Mesangial cell (primary cell): ENCODE measurements around the gene PCDHB16. TPM values are rescaled to one million over a fixed set of nuclear protein-coding genes. Genes with fewer than 3 reads are reported as not detected.

ENCODE experiments used
- total RNA-seq: library from RNA; depleted of rRNA; stranded (reverse); fragments of >200 nt; gene quantifications from 2 replicates; pipeline ENCODE4 v1.2.3, GENCODE V29; 2015

The PCDHB16 gene
- 0.16 and 0.63 TPM in 2 replicates for total RNA-seq

DNA sequence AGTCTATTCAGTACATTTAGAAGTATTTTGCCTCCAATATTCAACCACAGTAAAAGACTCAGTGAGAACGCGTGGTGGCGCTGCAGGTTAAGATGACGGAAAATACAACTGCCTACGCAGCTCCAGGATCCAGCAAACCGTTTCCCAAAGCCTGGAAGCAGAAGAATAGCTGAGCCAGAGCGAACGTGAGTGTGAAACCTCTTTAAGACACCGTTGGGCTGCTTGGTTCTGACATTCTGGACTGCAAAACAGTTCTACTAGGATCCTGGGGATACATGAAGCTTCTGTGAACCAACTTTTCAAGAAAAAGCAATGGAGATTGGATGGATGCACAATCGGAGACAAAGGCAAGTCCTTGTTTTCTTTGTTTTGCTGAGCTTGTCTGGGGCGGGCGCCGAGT, at the start of gene PCDHB16:
Gene PCDHB16 (plus strand): TSS at position 140 of the 400 bp plus-strand sequence. CDS start 173 bp downstream, at position 313.

DNA sequence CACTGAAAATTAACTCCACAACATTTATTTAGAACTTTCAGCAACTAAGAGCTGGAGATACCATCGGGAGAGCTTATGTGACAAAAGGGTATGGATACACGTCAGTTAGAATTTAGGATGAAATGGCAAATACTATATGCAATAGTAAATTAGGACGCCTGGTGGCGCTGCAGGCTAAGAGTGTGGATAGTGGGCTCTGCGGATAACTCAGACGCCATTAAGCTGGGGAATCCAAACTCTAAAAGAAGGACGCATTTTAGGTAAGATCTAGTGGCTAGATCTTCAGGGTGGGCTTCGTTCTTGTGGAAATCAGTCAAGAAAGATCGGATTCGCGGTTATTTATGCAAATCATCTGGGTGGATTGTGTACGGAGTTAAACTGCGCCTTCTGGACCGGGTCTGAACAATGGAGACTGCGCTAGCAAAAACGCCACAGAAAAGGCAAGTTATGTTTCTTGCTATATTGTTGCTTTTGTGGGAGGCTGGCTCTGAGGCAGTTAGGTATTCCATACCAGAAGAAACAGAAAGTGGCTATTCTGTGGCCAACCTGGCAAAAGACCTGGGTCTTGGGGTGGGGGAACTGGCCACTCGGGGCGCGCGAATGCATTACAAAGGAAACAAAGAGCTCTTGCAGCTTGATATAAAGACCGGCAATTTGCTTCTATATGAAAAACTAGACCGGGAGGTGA, 47.0 kb upstream of the PCDHB16 start, which contains the start of gene PCDHB5:
Gene PCDHB5 (plus strand): TSS at position 177 of the 688 bp plus-strand sequence. CDS start 229 bp downstream, at position 406.

DNA sequence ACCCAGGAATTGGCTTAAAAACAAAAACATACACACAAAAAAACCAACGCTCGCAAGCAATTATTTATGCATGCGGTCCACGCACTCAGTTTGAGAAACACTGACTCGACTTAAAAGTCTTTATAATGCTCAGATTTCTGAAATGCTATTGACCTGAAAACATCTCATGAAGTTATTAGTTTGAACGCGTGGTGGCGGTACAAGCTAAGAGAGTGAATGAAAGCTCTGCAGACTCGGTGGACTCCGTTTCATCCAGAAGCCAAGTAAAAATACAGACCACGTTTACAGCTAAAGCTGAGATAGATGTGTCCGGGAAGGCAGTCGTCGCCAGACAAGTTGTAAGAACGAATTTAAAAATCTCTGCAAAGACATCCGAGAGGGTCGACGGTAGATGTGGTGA, 32.4 kb upstream of the PCDHB16 start, which contains the start of gene PCDHB6:
Gene PCDHB6 (plus strand): TSS at position 246 of the 400 bp plus-strand sequence. CDS start 201 bp downstream, outside the sequence.

DNA sequence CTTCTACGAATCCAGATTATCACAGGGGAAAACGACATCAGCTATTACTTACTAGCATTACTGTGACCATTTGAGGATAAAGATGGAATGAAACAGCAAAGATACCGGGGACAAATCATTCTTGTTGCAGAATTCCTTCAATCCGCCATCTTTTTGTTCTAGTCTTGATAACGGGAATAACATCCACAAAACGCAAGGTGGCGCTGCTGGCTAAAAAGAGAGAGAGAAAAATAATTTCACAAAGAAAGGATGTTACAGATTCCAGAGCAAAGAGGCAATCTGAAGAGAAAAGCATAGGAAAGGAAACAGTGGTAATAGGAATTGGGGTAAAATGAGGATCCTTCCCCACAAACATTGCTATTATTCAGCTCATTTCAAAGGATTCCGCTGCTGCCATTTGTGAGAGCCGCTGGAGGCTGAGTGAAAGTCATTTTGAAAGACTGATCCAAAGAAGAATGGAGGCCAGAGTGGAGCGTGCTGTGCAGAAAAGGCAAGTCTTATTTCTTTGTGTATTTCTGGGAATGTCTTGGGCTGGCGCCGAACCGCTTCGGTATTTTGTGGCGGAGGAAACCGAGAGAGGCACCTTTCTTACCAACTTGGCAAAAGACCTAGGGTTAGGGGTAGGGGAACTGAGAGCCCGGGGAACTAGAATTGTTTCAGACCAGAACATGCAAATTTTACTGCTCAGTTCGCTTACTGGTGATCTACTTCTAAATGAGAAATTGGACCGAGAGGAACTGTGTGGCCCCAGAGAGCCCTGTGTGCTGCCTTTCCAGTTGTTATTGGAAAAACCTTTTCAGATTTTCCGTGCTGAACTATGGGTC, 9.6 kb upstream of the PCDHB16 start, which contains the start of gene PCDHB7:
Gene PCDHB7 (plus strand): TSS at position 264 of the 824 bp plus-strand sequence. CDS start 192 bp downstream, at position 456.

DNA sequence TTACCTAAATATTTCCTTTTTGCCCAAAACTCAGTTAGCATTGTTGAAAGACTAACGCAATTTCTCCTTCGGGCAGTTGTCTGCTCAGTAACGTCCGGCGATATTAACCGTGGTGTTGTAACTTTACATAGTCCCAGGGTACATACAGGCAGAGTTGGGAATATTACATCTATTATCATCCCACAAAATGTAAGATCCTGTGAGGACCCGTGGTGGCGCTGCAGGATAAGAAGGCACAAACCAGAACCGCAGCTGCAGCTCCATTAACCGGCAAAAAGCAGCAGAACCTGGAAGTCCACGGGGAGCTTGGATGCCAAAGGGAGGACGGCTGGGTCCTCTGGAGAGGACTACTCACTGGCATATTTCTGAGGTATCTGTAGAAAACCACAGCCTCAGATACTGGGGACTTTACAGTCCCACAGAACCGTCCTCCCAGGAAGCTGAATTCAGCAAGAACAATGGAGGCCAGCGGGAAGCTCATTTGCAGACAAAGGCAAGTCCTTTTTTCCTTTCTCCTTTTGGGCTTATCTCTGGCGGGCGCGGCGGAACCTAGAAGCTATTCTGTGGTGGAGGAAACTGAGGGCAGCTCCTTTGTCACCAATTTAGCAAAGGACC, 4.5 kb upstream of the PCDHB16 start, which contains the start of gene PCDHB8:
Gene PCDHB8 (plus strand): TSS at position 214 of the 615 bp plus-strand sequence. CDS start 245 bp downstream, at position 459.

DNA sequence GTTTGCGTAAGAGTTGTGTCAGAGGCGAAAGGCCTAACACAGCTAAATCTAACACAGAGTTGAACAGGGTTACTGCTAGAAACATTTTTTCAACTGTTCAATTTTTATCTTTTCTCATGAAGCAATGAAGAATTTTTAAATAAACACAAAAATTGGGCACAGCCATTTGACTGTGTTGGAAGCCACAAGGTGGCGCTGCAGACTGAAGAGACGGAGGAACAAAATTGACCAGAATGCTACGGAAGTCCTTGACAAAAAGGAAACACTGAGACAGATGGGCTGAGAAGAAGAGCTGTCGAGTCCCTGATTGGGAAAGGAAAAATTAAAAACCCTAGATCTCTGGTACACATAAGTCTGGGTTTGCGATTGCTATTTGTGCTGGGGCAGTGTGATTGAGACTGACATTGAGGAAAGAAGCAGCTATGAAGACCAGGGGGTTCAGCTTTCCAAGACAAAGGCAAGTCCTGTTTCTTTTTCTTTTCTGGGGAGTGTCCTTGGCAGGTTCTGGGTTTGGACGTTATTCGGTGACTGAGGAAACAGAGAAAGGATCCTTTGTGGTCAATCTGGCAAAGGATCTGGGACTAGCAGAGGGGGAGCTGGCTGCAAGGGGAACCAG, 4.8 kb downstream of the PCDHB16 start, which contains the start of gene PCDHB9:
Gene PCDHB9 (plus strand): TSS at position 265 of the 616 bp plus-strand sequence. CDS start 158 bp downstream, at position 423.

DNA sequence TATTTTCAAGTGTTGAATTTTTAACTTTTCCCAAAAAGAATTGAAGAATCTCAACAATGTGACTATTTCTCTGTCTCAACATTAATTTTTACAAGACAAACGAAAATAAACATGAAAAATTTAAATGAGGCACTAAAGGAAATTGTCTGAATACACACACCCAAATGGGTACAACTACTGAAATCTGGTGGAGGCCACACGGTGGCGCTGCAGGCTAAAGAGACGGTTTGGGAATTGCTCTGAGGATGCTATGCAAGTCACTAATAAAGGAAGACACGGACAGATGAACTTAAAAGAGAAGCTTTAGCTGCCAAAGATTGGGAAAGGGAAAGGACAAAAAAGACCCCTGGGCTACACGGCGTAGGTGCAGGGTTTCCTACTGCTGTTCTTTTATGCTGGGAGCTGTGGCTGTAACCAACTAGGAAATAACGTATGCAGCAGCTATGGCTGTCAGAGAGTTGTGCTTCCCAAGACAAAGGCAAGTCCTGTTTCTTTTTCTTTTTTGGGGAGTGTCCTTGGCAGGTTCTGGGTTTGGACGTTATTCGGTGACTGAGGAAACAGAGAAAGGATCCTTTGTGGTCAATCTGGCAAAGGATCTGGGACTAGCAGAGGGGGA, 10.0 kb downstream of the PCDHB16 start, which contains the start of gene PCDHB10:
Gene PCDHB10 (plus strand): TSS at position 244 of the 616 bp plus-strand sequence. CDS start 200 bp downstream, at position 444.

DNA sequence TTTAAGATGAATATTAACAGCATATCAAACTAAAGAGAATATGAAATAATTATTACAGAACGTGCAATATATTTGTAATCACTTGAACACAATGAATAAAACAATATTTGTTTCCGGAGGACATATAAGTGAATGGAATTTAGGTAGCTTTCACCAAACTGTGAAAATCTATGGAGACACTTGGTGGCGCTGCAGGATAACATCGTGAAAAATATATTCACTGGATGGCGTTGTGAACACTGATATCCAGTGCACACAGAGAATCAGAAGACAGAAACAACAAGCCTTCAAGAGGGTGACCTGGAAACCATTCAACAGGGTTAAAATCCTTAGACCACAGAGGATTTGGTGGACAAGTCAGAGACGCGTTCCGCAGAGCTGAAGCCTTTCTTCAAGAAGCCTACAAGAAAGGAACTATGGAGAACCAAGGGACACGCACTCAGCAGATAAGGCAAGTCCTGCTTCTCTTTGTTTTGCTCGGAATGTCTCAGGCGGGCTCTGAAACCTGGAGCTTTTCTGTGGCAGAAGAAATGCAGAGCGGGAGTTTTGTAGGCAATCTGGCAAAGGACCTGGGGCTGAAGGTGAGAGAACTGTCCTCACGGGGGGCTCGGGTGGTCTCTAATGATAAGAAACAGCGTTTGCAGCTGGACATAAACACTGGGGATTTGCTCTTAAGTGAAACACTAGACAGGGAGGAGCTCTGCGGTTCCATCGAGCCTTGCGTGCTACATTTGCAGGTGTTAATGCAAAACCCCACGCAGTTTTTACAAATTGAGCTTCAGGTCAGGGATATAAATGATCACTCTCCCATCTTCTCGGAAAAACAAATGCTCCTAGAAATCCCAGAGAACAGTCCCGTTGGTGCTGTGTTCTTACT, 17.4 kb downstream of the PCDHB16 start, which contains the start of gene PCDHB11:
Gene PCDHB11 (plus strand): TSS at position 269 of the 877 bp plus-strand sequence. CDS start 148 bp downstream, at position 417.

DNA sequence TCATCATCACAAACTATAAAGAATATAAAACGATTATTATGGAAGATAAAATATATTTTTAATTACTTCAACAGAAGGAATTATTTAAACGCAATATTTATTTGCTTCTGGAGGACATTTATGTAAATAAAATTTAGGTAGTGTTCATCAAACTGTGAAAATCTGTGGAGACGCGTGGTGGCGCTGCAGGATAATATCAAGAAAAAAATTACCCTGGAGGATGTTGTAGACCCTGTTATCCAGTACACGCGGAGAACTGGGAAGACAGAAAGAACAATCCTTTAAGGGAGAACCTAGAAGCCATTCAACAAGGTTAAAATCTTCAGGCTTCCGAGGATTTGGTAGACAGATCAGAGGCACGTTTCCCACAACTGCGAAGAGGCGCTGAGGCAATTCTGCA, 26.3 kb downstream of the PCDHB16 start, which contains the start of gene PCDHB12:
Gene PCDHB12 (plus strand): TSS at position 242 of the 400 bp plus-strand sequence. CDS start 189 bp downstream, outside the sequence.

DNA sequence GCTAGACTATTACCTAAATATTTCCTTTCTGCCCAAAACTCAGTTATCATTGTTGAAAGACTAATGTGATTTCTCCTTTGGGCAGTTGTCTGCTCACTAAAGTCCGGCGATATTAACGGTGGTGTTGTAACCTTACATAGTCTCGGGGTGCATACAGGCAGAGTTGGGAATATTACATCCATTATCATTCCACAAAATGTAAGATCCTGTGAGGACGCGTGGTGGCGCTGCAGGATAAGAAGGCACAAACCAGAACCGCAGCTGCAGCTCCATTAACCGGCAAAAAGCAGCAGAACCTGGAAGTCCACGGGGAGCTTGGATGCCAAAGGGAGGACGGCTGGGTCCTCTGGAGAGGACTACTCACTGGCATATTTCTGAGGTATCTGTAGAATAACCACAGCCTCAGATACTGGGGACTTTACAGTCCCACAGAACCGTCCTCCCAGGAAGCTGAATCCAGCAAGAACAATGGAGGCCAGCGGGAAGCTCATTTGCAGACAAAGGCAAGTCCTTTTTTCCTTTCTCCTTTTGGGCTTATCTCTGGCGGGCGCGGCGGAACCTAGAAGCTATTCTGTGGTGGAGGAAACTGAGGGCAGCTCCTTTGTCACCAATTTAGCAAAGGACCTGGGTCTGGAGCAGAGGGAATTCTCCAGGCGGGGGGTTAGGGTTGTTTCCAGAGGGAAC, 31.6 kb downstream of the PCDHB16 start, which contains the start of gene PCDHB13:
Gene PCDHB13 (plus strand): TSS at position 264 of the 684 bp plus-strand sequence. CDS start 205 bp downstream, at position 469.

DNA sequence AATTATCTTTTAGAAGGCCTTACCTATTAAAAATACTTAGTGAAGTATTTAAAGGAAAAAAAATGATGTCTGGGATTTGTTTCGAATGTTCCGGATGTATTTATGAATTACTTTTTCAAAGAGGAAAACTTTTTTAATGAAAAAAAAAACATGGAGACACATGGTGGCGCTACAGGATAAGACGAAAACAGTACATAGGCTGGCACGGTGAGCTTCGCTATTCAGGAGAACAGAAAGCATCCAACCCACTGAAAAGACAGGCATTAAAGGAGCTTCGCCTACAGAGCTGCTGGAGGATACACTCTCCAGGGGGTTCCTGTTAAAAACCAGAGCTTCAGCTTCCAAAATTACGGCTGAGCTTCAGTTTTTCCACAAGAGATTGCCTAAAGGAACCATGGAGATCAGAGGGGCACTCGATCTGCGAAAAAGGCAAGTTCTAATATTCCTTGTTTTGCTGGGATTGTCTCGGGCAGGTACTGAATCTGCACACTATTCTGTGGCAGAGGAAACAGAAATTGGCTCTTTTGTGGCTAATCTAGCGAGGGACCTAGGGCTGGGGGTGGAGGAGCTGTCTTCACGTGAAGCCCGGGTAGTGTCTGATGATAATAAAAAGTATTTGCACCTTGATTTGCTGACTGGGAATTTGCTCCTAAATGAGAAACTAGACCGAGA, 41.1 kb downstream of the PCDHB16 start, which contains the start of gene PCDHB14:
Gene PCDHB14 (plus strand): TSS at position 232 of the 672 bp plus-strand sequence. CDS start 163 bp downstream, at position 395.

Other genes starting within 250 kb of the PCDHB16 start
- gene PCDHAC2, start 215.9 kb upstream of the PCDHB16 start, total RNA-seq: 0.25 and 0.65 TPM in 2 replicates
- gene PCDHB1, start 131.0 kb upstream of the PCDHB16 start, total RNA-seq: not detected in 2 replicates
- 0.49 and 0.76 TPM in 2 replicates for gene PCDHB2, start 87.8 kb upstream of the PCDHB16 start, total RNA-seq
- 0.16 and 0.38 TPM in 2 replicates for gene PCDHB3, start 81.9 kb upstream of the PCDHB16 start, total RNA-seq
- 0.13 and 0.49 TPM in 2 replicates for gene PCDHB4, start 60.6 kb upstream of the PCDHB16 start, total RNA-seq
- 0.33 and 1.5 TPM in 2 replicates for gene PCDHB5, start 47.2 kb upstream of the PCDHB16 start, total RNA-seq
- gene PCDHB6, start 32.3 kb upstream of the PCDHB16 start, total RNA-seq: under 0.01 TPM in 1 of 2 replicates, not detected in the other
- gene PCDHB7, start 9.7 kb upstream of the PCDHB16 start, total RNA-seq: 0.16 and 0.63 TPM in 2 replicates
- 0.25 TPM in 1 of 2 replicates, not detected in the other for gene PCDHB8, start 4.6 kb upstream of the PCDHB16 start, total RNA-seq
- gene PCDHB9, start 4.8 kb downstream of the PCDHB16 start, total RNA-seq: 0.25 TPM in 1 of 2 replicates, not detected in the other
- 0.16 and 0.89 TPM in 2 replicates for gene PCDHB10, start 10.0 kb downstream of the PCDHB16 start, total RNA-seq
- 0.16 and 0.63 TPM in 2 replicates for gene PCDHB11, start 17.2 kb downstream of the PCDHB16 start, total RNA-seq
- under 0.01 and 0.25 TPM in 2 replicates for gene PCDHB12, start 26.3 kb downstream of the PCDHB16 start, total RNA-seq
- 0.16 and 1.1 TPM in 2 replicates for gene PCDHB13, start 31.5 kb downstream of the PCDHB16 start, total RNA-seq
- gene PCDHB14, start 41.0 kb downstream of the PCDHB16 start, total RNA-seq: 0.16 and 0.63 TPM in 2 replicates
- gene PCDHB15, start 63.0 kb downstream of the PCDHB16 start, total RNA-seq: 0.16 and 1.0 TPM in 2 replicates
- gene SLC25A2, start 121.7 kb downstream of the PCDHB16 start, total RNA-seq: 0.63 TPM in 1 of 2 replicates, not detected in the other
- 24.3 and 29.2 TPM in 2 replicates for gene TAF7, start 138.4 kb downstream of the PCDHB16 start, total RNA-seq
- gene PCDHGA1, start 148.1 kb downstream of the PCDHB16 start, total RNA-seq: 0.33 and 0.51 TPM in 2 replicates
- gene PCDHGA2, start 156.4 kb downstream of the PCDHB16 start, total RNA-seq: 1.1 and 4.1 TPM in 2 replicates
- gene PCDHGA3, start 161.4 kb downstream of the PCDHB16 start, total RNA-seq: 0.65 and 2.5 TPM in 2 replicates
- gene PCDHGB1, start 167.7 kb downstream of the PCDHB16 start, total RNA-seq: 0.49 and 2.9 TPM in 2 replicates
- 0.33 and 2.2 TPM in 2 replicates for gene PCDHGA4, start 172.6 kb downstream of the PCDHB16 start, total RNA-seq
- 0.65 and 2.5 TPM in 2 replicates for gene PCDHGB2, start 177.6 kb downstream of the PCDHB16 start, total RNA-seq
- 0.33 and 1.5 TPM in 2 replicates for gene PCDHGA5, start 181.8 kb downstream of the PCDHB16 start, total RNA-seq
- 0.98 and 3.8 TPM in 2 replicates for gene PCDHGB3, start 187.9 kb downstream of the PCDHB16 start, total RNA-seq
- gene PCDHGA6, start 191.5 kb downstream of the PCDHB16 start, total RNA-seq: 1.6 and 5.6 TPM in 2 replicates
- gene PCDHGA7, start 200.4 kb downstream of the PCDHB16 start, total RNA-seq: 0.49 and 4.1 TPM in 2 replicates
- 4.2 and 7.1 TPM in 2 replicates for gene PCDHGB4, start 205.3 kb downstream of the PCDHB16 start, total RNA-seq
- under 0.01 and 0.89 TPM in 2 replicates for gene PCDHGA8, start 210.2 kb downstream of the PCDHB16 start, total RNA-seq
- 10.6 and 15.8 TPM in 2 replicates for gene PCDHGB5, start 215.6 kb downstream of the PCDHB16 start, total RNA-seq
- 0.98 and 6.1 TPM in 2 replicates for gene PCDHGA9, start 220.4 kb downstream of the PCDHB16 start, total RNA-seq
- gene PCDHGB6, start 225.6 kb downstream of the PCDHB16 start, total RNA-seq: 2.0 and 6.3 TPM in 2 replicates
- gene PCDHGA10, start 230.6 kb downstream of the PCDHB16 start, total RNA-seq: 2.8 and 10.5 TPM in 2 replicates
- 5.1 and 18.1 TPM in 2 replicates for gene PCDHGB7, start 235.3 kb downstream of the PCDHB16 start, total RNA-seq
- gene PCDHGA11, start 238.7 kb downstream of the PCDHB16 start, total RNA-seq: 5.4 and 10.4 TPM in 2 replicates
- 3.4 and 13.8 TPM in 2 replicates for gene PCDHGA12, start 248.1 kb downstream of the PCDHB16 start, total RNA-seq